Measurements from ENCODE around the gene RITA1. TPM values are rescaled to one million over a fixed set of nuclear protein-coding genes. Genes with fewer than 3 reads are reported as not detected.
A peak's percentile ranks its signal among the peaks of the same experiment; 100 is the strongest.

Gene RITA1
- total RNA-seq, 4 donors from 2014 or later, result 14.7 to 21.7 (median 16.9) TPM

- TF ChIP-seq EP300 (IDR thresholded peaks at IDR 0.05), result no peak
- TF ChIP-seq, protein P1, sequence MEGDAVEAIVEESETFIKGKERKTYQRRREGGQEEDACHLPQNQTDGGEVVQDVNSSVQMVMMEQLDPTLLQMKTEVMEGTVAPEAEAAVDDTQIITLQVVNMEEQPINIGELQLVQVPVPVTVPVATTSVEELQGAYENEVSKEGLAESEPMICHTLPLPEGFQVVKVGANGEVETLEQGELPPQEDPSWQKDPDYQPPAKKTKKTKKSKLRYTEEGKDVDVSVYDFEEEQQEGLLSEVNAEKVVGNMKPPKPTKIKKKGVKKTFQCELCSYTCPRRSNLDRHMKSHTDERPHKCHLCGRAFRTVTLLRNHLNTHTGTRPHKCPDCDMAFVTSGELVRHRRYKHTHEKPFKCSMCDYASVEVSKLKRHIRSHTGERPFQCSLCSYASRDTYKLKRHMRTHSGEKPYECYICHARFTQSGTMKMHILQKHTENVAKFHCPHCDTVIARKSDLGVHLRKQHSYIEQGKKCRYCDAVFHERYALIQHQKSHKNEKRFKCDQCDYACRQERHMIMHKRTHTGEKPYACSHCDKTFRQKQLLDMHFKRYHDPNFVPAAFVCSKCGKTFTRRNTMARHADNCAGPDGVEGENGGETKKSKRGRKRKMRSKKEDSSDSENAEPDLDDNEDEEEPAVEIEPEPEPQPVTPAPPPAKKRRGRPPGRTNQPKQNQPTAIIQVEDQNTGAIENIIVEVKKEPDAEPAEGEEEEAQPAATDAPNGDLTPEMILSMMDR (IDR thresholded peaks at IDR 0.05), result no peak
- no peak for TF ChIP-seq POLR2AphosphoS5 (IDR thresholded peaks at IDR 0.05)
- TF ChIP-seq POLR2A (IDR thresholded peaks at IDR 0.05), result no peak
- no peaks in the 10 kb centered on the region for H3K27me3 ChIP-seq
- H3K4me1 ChIP-seq, result peaks cover 48% of the 10 kb centered on the region
- DNase-seq (ENCODE audit: low spot score in 2 of 2), result no peak
- no peak overlapping the region for H3K27ac ChIP-seq
- H3K4me3 ChIP-seq, result no peak overlapping the region
- 87% methylated on average over 4 of the region's 4 CpGs for WGBS
- no peaks in the 10 kb centered on the region for H3K9me3 ChIP-seq
- H3K36me3 ChIP-seq, result peaks cover 50% of the 10 kb centered on the region
Measured at GRCh38 chr12:113234483-113234882, 49.0 kb downstream of the RITA1 start.

DNA sequence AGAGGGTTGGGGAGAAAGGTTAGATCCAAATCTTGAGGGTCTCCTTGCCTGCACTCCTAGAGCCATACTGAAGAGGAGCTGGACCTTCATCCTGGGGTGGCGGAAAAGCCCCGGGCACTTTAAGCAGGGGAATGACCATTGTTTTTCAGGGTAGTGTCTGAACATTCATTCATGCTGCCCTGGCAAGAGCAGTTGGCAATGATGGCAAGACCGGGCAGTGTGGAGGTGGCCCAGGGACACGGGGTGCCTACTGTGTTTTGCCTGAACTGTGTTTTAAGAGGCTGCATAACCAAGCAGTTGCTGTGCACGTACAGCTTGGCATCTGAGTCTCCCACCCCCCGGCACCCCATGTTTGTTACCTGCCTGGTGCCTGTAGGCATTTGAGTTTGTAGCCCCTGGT is 50.5 kb downstream of the RITA1 start:
- H3K9me3 ChIP-seq, result no peaks in the 10 kb centered on the region
- 81% methylated on average over 5 of the region's 6 CpGs for WGBS
- no peak overlapping the region for H3K4me3 ChIP-seq
- no peaks in the 10 kb centered on the region for H3K27me3 ChIP-seq
- H3K4me1 ChIP-seq, result peaks cover 61% of the 10 kb centered on the region
- no peak overlapping the region for H3K27ac ChIP-seq
- peaks cover 39% of the 10 kb centered on the region for H3K36me3 ChIP-seq
- no peak for TF ChIP-seq EP300 (IDR thresholded peaks at IDR 0.05)
- TF ChIP-seq POLR2A (IDR thresholded peaks at IDR 0.05), result no peak
- no peak for TF ChIP-seq POLR2AphosphoS5 (IDR thresholded peaks at IDR 0.05)
- TF ChIP-seq, protein P1 (IDR thresholded peaks at IDR 0.05), result no peak
- peak in 1 of 2 donors; percentile 62 for DNase-seq (ENCODE audit: low spot score in 2 of 2)

DNA sequence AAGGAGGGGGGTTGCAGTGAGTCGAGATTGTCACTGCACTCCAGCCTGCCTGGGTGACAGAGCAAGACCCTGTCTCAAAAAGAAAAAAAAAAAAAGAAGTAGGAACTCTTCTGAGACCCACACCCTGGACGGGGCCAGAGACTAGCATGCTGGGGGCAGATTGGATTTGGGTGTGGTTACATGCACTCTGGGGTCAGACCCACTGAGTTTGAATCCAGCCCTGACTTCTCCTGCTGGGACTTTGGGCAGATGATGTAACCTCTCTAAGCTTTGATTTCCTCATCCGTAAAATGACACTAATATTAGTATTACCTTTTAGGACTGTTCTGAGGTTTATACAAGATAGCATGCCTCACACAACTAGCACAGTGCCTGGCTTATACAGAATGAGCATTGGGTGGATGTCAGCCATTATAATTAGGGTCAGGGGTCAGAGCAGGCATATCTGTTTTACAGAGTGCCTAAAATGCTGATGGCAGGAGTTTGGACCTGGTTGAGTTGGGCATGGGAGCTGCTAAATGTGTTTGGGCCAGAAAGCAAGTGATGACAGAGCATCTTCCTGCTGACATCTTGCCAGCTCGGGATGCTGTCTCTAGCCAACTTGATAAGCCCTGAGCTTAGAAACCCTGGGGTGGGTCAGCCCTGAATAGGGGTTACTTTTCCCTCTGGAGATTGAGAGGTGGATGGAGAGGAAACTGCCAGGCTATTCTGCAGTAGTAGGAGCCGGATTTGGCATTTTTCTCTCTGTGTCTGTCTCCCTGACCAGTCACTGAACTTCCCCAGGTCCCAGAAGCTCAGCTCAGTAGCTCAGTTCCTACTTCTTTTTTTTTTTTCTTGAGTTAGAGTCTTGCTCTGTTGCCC is 51.2 kb downstream of the RITA1 start:
- Histone ChIP-seq H3K4me1 (peaks cover 65% of the 10 kb centered on the region), H3K9me3 (no peaks in the 10 kb centered on the region), H3K36me3 (peaks cover 31% of the 10 kb centered on the region), H3K27ac (no peak overlapping the region), H3K4me3 (no peak overlapping the region), H3K27me3 (no peaks in the 10 kb centered on the region)
- WGBS, result 70% methylated on average over 5 of the region's 5 CpGs
- TF ChIP-seq POLR2AphosphoS5 (IDR thresholded peaks at IDR 0.05) (no peak), POLR2A (IDR thresholded peaks at IDR 0.05) (no peak), EP300 (IDR thresholded peaks at IDR 0.05) (no peak)
- TF ChIP-seq, protein P1 (IDR thresholded peaks at IDR 0.05), result no peak
- peak in 1 of 2 donors; percentile 58 for DNase-seq (ENCODE audit: low spot score in 2 of 2)

GRCh38 chr12:113237748-113238147 is 52.2 kb downstream of the RITA1 start:
- 60% methylated on average over 4 of the region's 4 CpGs for WGBS
- peak in 1 of 2 donors; percentile 22 for DNase-seq (ENCODE audit: low spot score in 2 of 2)
- Histone ChIP-seq H3K4me1 (peaks cover 67% of the 10 kb centered on the region), H3K27me3 (no peaks in the 10 kb centered on the region), H3K27ac (peak overlapping the region; percentile 32), H3K9me3 (no peaks in the 10 kb centered on the region), H3K36me3 (peaks cover 21% of the 10 kb centered on the region), H3K4me3 (no peak overlapping the region)
- TF ChIP-seq POLR2A (IDR thresholded peaks at IDR 0.05), result no peak
- no peak for TF ChIP-seq EP300 (IDR thresholded peaks at IDR 0.05)
- TF ChIP-seq, protein P1 (IDR thresholded peaks at IDR 0.05), result no peak
- TF ChIP-seq POLR2AphosphoS5 (IDR thresholded peaks at IDR 0.05), result no peak

GRCh38 chr12:113238309-113238708 is 52.8 kb downstream of the RITA1 start:
- H3K36me3 ChIP-seq, result peaks cover 15% of the 10 kb centered on the region
- WGBS, result 68% methylated on average over 3 of the region's 3 CpGs
- no peak overlapping the region for H3K4me3 ChIP-seq
- peak; percentile 24 to 50 for DNase-seq (ENCODE audit: low spot score in 2 of 2)
- no peaks in the 10 kb centered on the region for H3K27me3 ChIP-seq
- peaks cover 70% of the 10 kb centered on the region for H3K4me1 ChIP-seq
- no peaks in the 10 kb centered on the region for H3K9me3 ChIP-seq
- peak overlapping the region; percentile 32 for H3K27ac ChIP-seq
- no peak for TF ChIP-seq POLR2A (IDR thresholded peaks at IDR 0.05)
- no peak for TF ChIP-seq EP300 (IDR thresholded peaks at IDR 0.05)
- TF ChIP-seq POLR2AphosphoS5 (IDR thresholded peaks at IDR 0.05), result no peak
- TF ChIP-seq, protein P1 (IDR thresholded peaks at IDR 0.05), result no peak

Data from suprapubic skin (tissue), 4 donors.